GM11168 (cell line): ENCODE data around the gene C1orf159.
"Not testable (repeated sequence)": the region's sequence is repeated elsewhere in the genome, so short reads cannot be mapped to it uniquely, and the experiment has no call there.

Experiments
- in situ Hi-C: fragments of 300-500 bp; cut with MboI; formaldehyde crosslinking; loops from one replicate; pipeline ENCODE4 v1.12.0; 2022; ENCODE audit warnings: low sequenced_read_pairs; ENCODE audit not compliant: unreplicated experiment

The C1orf159 gene

DNA sequence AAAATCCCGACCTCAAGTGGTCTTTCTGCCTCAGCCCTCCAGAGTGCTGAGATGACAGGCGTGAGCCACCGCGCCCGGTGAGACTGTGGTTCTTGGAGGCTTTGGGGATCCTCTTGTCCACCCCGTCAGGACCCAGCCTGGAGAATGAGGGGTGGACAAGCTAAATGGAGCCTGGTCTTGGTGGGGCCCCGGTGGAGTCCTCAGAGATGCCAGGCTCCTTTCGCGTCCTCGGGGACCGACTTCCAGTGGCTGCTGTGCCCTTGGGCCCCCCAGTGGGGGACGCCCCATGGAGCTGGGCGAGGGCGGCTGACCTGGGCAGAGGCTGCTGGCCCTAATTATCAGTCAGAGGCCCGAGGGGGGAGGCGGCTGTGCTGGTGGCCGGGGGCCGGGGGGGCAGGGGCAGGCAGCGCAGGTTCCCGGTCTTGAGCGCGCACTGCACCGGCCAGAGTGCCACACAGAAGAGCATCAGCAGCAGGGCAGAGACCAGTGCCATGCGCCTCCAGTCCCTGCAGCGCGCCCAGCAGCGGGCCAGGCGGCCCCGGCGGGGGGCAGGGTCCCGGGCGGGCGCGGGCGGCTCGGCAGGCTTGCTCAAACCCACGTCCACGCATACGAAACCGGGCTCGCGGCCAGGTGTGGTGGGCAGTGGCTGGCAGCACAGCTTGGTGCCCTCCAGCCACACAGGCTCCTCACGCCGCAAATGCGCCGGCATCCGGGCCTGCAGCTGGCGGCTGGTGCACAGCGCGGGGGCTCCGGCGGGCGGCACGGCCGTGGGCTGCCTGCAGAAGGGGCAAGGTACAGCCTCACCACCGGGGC is 44.2 kb downstream of the C1orf159 start:
- in situ Hi-C loops, result no loop called here

DNA sequence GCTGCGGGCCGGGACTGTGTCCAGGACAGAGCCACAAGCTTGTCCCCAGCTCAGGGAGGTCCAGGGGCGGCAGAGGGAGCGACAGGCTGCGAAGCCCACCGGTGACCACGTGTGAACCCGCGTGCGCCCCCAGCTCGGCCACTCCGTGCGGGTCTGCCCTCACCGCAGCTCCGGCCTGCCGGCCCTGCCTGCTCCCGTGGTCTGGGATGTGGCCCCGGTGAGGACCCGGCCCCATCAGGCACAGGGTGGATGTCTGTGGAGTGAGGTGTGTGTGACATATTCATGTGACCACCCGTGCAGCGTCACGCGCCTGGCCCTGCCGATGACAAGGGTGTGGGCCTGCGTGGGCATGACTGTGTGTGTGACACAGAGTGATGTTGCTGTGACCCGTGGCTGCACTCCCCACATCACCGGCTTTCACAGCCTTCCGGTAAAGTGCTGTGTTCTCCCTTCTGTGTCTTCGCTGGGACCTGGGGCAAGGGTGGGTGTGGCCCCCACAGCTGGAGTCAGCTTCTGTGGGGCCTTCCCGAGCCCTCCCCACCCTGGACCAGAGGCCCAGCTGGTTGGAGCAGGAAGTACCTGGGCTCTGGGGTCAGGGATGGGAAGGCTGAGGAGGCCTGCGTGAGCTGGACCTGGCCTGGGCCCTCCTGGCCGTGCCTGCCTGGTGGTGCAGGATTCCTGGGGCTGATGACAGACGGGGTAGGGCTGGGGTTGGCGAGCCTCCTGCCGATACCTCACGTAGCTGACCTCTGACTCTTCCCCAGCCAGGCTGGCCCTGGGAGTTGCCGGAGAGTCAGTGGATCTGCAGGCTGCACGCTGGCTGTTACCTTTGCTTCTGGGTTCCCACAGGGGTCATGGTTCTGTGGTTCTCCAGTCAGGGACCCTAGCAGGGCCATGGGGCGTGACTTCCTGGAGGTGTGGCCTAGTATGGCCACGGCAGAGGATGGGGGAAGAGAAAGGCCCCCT is 45.9 kb downstream of the C1orf159 start:
- in situ Hi-C loops, result no loop called here

DNA sequence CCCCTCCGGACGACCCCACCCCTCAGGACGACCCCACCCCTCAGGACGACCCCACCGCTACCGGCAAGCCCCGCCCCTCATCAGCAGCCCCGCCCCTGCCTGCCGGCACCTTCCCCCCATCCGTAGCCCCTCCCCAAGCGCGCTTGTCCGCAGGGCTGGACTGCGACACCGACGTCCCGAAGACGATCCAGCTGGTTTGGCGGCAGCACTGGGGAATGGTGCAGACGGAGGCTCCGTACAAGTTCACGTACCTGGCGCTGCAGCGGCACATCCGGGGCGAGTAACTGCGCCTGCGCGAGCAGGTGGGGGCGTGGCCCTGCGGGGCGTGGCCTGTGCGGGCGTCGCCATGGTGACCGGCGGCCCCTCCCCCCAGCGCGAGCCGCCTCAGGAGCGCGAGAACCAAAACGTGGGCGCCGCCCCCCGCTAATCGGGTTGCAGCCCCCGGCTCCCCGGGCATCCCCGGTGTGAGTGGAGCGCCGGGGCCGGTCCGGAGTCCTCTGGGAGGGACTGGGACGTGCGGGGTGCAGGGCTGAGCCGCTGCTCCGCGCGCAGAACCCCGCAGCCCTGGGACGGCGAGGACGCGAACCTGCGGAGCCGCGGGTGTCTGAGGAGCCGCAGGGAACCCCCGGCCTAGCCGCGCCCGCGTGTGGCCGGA is 46.7 kb downstream of the C1orf159 start:
- in situ Hi-C loops, result no loop called here

GRCh38 chr1:1068517-1069055 is 47.3 kb downstream of the C1orf159 start:
- in situ Hi-C loops, result no loop called here

DNA sequence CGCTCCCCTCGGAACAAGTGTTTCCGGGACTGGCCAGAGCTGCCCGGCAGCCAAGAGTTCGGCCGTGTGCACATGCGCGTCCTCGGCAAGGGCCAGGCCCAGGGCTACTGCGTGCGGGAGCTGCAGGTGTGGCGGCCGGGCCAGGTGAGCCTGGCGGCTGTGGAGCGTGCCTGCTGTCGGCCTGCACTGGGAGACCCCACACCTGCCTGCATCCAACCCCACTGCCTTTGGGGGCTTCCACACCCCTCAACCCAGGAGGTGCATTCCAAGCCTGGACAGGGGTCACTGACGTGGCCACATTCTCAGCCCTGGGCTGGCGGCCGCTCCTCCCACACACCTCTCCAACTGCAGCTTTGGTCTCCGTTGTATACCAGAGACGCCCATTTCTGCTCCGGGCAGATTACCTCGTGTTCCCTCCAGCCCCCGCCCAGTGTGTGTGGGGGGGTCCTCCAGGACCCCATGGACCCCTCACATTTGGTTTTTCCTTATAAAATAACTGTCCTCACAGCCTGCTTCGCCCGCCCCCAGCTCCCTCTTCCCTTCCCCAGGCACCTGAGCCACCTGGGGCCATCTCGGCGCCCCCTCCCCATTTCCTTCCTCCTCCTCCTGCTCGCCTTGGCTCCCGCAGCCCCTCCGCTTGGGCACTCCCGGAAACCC is 47.9 kb downstream of the C1orf159 start:
- in situ Hi-C loops, result no loop called here

GRCh38 chr1:1067284-1067859 is 48.5 kb downstream of the C1orf159 start:
- in situ Hi-C loops, result no loop called here

- in situ Hi-C loops, result no loop called here
These were observed 49.2 kb downstream of the C1orf159 start for GRCh38 chr1:1066403-1067283.

DNA sequence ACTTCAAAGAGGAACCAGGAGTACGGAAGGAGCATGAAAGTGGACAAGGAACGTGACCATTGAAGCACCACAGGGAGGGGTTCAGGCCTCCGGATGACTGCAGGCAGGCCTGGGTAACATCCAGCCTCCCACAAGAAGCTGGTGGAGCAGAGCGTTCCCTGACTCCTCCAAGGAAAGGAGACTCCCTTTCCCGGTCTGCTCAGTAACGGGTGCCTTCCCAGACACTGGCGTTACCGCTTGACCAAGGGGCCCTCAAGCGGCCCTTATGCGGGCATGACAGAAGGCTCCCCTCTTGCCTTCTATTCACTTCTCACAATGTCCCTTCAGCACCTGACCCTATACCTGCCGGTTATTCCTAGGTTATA is 50.0 kb downstream of the C1orf159 start:
- in situ Hi-C loops, result not testable (repeated sequence)

DNA sequence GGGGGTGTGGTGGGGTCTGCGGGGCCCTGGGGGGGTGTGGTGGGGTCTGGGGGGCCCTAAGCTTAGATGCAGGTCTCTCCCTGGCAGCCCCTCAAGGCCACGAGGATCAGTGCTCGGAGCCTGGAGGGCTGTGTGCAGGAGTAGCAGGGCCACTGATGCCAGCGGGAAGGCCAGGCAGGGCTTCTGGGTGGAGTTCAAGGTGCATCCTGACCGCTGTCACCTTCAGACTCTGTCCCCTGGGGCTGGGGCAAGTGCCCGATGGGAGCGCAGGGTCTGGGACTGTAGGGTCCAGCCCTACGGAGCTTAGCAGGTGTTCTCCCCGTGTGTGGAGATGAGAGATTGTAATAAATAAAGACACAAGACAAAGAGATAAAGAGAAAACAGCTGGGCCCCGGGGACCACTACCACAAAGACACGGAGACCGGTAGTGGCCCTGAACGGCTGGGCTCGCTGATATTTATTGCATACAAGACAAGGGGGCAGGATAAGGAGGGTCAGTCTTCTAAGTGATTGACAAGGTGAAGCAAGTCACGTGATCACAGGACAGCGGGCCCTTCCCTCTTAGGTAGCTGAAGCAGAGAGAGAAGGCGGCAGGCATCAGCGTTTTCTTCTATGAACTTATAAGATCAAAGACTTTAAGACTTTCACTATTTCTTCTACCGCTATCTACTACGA is 50.5 kb downstream of the C1orf159 start:
- in situ Hi-C loops, result no loop called here

- in situ Hi-C loops, result no loop called here
These were observed 51.7 kb downstream of the C1orf159 start for GRCh38 chr1:1063945-1064831.

DNA sequence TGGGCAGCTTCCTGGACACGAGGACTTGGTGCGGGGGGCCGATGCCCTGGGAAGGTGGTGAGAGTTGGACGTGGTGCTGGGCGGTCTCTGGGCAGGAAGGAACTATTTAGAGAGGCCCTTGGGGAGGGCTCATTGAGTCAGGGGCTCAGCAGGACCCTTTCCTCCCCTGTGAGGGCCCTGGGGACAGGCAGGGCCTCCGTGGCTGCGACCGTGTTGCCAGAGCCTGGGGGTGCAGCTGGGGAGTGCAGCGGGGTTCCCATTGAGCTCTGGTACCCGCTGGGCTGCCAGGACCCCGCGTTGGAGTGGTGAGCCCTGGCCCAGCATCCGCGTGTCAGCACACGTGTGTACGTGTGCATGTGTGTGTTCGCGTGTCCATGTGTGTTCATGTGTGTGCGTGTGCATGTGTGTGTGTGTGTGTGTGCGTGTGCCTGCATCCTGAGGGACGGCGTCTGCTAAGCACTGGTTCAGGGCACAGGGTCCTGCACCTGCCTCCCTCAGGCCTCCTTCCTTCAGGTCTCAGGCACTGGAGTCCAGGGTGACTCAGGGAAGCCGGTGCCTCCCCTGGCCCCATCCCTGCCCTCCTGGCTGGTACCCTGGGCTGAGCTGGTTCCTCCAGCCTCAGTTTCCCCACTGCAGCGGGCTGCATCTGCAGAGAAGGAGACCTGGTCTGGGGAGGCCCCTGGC is 52.5 kb downstream of the C1orf159 start:
- in situ Hi-C loops, result no loop called here

DNA sequence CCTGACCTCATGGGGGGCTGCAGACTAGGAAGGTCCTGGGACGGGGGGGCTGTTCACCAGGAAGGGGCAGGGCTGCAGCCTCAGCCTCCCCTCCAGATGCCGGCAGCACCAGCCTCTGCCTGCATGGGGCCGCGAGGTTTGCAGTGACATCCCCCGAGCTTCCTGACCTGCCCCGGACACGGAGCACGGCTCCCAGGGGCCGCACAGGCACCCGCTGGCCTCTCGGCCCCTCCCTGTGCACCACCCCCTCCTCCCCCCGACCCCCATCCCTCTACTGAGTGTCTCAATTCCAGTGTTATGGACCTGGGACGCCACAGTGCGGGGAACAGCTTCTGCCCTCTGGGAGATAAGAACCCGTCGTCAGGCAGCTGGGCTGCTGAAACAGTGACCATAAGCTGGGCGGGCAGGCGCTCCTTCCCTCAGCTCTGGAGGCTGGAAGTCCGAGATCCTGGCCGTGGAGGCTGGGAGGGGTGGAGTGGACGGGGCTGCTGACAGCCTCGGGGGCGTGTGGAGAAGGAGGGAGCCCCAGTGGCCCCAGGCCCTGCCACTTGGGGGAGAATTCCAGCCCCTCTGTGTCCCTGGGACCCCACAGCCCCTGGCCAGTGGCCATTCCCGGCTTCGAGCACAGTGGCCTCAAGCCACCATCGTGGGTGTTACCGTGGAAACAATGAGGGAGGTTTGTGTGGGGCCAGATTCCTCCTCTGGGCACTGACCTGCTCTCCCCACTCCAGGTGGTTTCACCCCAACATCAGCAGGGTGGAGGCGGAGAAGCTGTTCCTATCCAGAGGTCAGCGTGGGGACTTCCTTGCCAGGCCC is 53.3 kb downstream of the C1orf159 start:
- in situ Hi-C loops, result no loop called here

- in situ Hi-C loops, result no loop called here
These were observed 54.1 kb downstream of the C1orf159 start for GRCh38 chr1:1061682-1062345.

DNA sequence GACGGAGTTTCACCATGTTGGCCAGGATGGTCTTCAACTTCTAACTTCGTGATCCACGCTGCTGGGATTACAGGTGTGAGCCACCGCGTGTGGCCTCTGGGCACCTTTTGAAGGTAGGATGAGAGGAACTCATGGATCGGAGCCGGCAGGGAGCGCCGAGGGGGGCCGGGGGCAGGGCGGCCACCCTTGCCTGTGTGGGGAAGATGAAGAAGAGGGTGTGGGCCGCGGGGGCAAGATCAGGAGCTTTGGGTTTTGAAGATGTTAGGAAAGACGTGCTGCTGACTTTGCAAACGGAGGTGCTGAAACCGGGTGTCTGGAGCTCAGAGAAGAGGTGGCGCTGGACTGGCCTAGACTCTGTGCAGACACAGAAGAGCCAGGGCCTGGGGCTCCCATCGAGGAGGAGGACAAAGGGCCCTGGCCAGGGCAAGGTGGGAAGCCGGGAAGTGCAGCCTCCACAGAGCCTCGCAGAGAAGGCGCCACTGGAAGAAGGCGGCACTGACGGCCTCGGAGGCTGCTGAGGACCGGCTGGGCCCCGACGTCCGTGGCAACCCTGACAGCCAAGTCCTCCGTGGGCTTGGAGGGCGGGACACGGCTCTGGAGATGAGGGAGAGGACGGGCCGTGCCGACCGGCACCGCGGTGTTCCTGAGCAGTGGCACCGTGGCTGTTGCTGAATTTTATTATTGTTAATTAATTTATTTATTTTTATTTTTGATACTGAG is 55.4 kb downstream of the C1orf159 start:
- in situ Hi-C loops, result no loop called here
